GM12878 (cell line): ENCODE data around the gene COL2A1. TPM values are rescaled to one million over a fixed set of nuclear protein-coding genes. Genes with fewer than 3 reads are reported as not detected.

Experiments
- ATAC-seq: fragments of 200-7000 bp; cut with Tn5 transposase; 3 replicates; pipeline ENCODE4 v1.9.1; 2020; ENCODE audit warnings: mild to moderate bottlenecking, moderate library complexity
- BruUV-seq: library from RNA; stranded (reverse); fragments of 400-500 nt; replicated peaks from 2 replicates; lab custom pipeline; 2021; lab: Mats Ljungman, UMichigan
- CTCF ChIA-PET: fragments of 300-600 bp; sonication (Branson Sonifier 250); formaldehyde crosslinking; extraction: SDS; loops from one replicate; lab custom pipeline; 2021; ENCODE audit warnings: inconsistent platforms; lab: Yijun Ruan, JAX
- POLR2A ChIA-PET: fragments of 350-600 bp; formaldehyde crosslinking; extraction: SDS; loops from one replicate; lab custom pipeline; 2021; ENCODE audit warnings: inconsistent platforms; lab: Charles Lee
- RAD21 ChIA-PET: fragments of 300-600 bp; sonication (Branson Sonifier 250); formaldehyde crosslinking; loops from one replicate; lab custom pipeline; 2023; ENCODE audit warnings: antibody characterized with exemption; ENCODE audit not compliant: unreplicated experiment; lab: Charles Lee
- SMC1A ChIA-PET: fragments of 300-600 bp; sonication (Branson Sonifier 250); formaldehyde crosslinking; loops from one replicate; lab custom pipeline; 2023; ENCODE audit not compliant: unreplicated experiment, uncharacterized antibody; lab: Charles Lee
- DNase-seq: peaks from one replicate; pipeline ENCODE4 v3.0.0-alpha.2; 2011; ENCODE audit warnings: low read depth, low spot score
- FAIRE-seq: peaks from 3 replicates; lab custom pipeline; 2011; peaks lifted over from hg19 to GRCh38; lab: Jason Lieb, UNC
- H2AFZ ChIP-seq: 2 replicates; pipeline ENCODE4 v1.6.0; 2011; ENCODE audit warnings: low read depth, low read length, control low read depth; ENCODE audit not compliant: control insufficient read depth
- H3K27ac ChIP-seq: 2 replicates; pipeline ENCODE4 v1.5.1; 2011; ENCODE audit warnings: control low read depth; ENCODE audit not compliant: control insufficient read depth, insufficient read depth
- H3K27me3 ChIP-seq, 2 experiments: replicated peaks in 1 of 2; 2 replicates each; pipeline versions ENCODE4 v1.6.0 to v1.6.1; 2011; ENCODE audit warnings: low read length in 1 of 2; ENCODE audit not compliant: control insufficient read depth in 2 of 2, insufficient read depth in 2 of 2
- H3K36me3 ChIP-seq, 2 experiments: 2 replicates each; pipeline ENCODE4 v1.5.1; 2011; ENCODE audit warnings: low read length in 1 of 2; ENCODE audit not compliant: control insufficient read depth in 2 of 2, insufficient read depth in 2 of 2
- H3K4me1 ChIP-seq: 2 replicates; pipeline ENCODE4 v1.6.1; 2011; ENCODE audit warnings: mild to moderate bottlenecking, low read length, moderate library complexity, mixed read lengths; ENCODE audit not compliant: control insufficient read depth, insufficient read depth
- H3K4me2 ChIP-seq: 2 replicates; pipeline ENCODE4 v1.6.0; 2011; ENCODE audit warnings: control low read depth; ENCODE audit not compliant: control insufficient read depth, insufficient read depth
- H3K4me3 ChIP-seq: fragments of 200-600 bp; sonication (generic); 2 replicates; pipeline ENCODE4 v1.5.1; 2016
- H3K79me2 ChIP-seq: 2 replicates; pipeline ENCODE4 v1.6.0; 2011; ENCODE audit warnings: low read length; ENCODE audit not compliant: control insufficient read depth, insufficient read depth
- H3K9ac ChIP-seq: 2 replicates; pipeline ENCODE4 v1.8.0; 2011; ENCODE audit warnings: low read length, control low read depth, mixed read lengths; ENCODE audit not compliant: control insufficient read depth, insufficient read depth
- H3K9me3 ChIP-seq: replicated peaks from 3 replicates; pipeline ENCODE4 v1.5.1; 2011; ENCODE audit warnings: mild to moderate bottlenecking, low read length; ENCODE audit not compliant: control insufficient read depth, insufficient read depth
- H4K20me1 ChIP-seq: 2 replicates; pipeline ENCODE4 v1.6.0; 2011; ENCODE audit not compliant: control insufficient read depth, insufficient read depth
- ATF2 ChIP-seq: IDR thresholded peaks from 2 replicates; pipeline ENCODE4 v1.6.1; 2012; ENCODE audit warnings: low read length, inconsistent platforms
- CEBPB ChIP-seq, 2 experiments: fragments of 150-350 bp in 1 of 2; IDR thresholded peaks; 2 replicates each; pipeline ENCODE4 v1.6.1; 2012 to 2014; ENCODE audit warnings: low read depth in 2 of 2, low read length in 2 of 2, borderline replicate concordance in 1 of 2, inconsistent platforms in 1 of 2
- GATAD2B ChIP-seq: fragments of 450-650 bp; conservative IDR thresholded peaks from 2 replicates; pipeline ENCODE4 v1.6.1; 2017; ENCODE audit warnings: low read depth, mild to moderate bottlenecking, moderate library complexity
- MEF2B ChIP-seq: fragments of 450-650 bp; IDR thresholded peaks from 2 replicates; pipeline ENCODE4 v1.6.1; 2018; ENCODE audit warnings: mild to moderate bottlenecking, moderate library complexity; ENCODE audit not compliant: partially characterized antibody, poor library complexity, severe bottlenecking
- MTA3 ChIP-seq: IDR thresholded peaks from 2 replicates; pipeline ENCODE4 v1.6.1; 2012; ENCODE audit warnings: low read length, inconsistent platforms, borderline replicate concordance
- MXI1 ChIP-seq: fragments of 150-350 bp; IDR thresholded peaks from 2 replicates; pipeline ENCODE4 v1.6.1; 2011; ENCODE audit warnings: low read depth, mild to moderate bottlenecking, inconsistent platforms, low read length, improper control_type of control experiment
- MYC ChIP-seq: IDR thresholded peaks from 2 replicates; pipeline ENCODE4 v1.6.1; 2011; ENCODE audit warnings: mild to moderate bottlenecking, low read length, moderate library complexity, inconsistent platforms; ENCODE audit not compliant: insufficient read depth, insufficient replicate concordance, insufficient read length, severe bottlenecking
- NR2C2 ChIP-seq: IDR thresholded peaks from 2 replicates; pipeline ENCODE4 v1.6.1; 2011; ENCODE audit warnings: borderline replicate concordance, low read depth; ENCODE audit not compliant: control insufficient read depth, insufficient read length
- PML ChIP-seq: IDR thresholded peaks from 2 replicates; pipeline ENCODE4 v1.6.1; 2012; ENCODE audit warnings: low read length, inconsistent platforms
- RAD51 ChIP-seq: fragments of 450-650 bp; IDR thresholded peaks from 2 replicates; pipeline ENCODE4 v1.6.1; 2016; ENCODE audit warnings: moderate library complexity, mild to moderate bottlenecking, inconsistent platforms
- RELB ChIP-seq: fragments of 450-650 bp; IDR thresholded peaks from 2 replicates; pipeline ENCODE4 v1.6.1; 2017; ENCODE audit warnings: low read depth, mild to moderate bottlenecking, moderate library complexity
- SMC3 ChIP-seq: IDR thresholded peaks from 2 replicates; pipeline ENCODE4 v1.6.1; 2011; ENCODE audit warnings: low read length, improper control_type of control experiment, borderline replicate concordance
- SUZ12 ChIP-seq: fragments of 200-600 bp; sonication (generic); IDR thresholded peaks from one replicate; pipeline ENCODE4 v1.6.1; 2018; ENCODE audit warnings: antibody characterized with exemption, mild to moderate bottlenecking; ENCODE audit not compliant: unreplicated experiment
- ZBED1 ChIP-seq: IDR thresholded peaks from 2 replicates; pipeline ENCODE4 v1.6.1; 2016; ENCODE audit warnings: borderline replicate concordance
- ZNF24 ChIP-seq: fragments of 450-650 bp; IDR thresholded peaks from 2 replicates; pipeline ENCODE4 v1.6.1; 2017; ENCODE audit warnings: antibody characterized with exemption, mild to moderate bottlenecking
- WGBS: methylation state at CpG from one replicate; pipeline ENCODE4 v1.1.6; 2016; ENCODE audit warnings: low lambda C conversion rate; ENCODE audit not compliant: insufficient replicate concordance, insufficient coverage; ENCODE audit errors: missing lambda C conversion rate; 5-methylcytosine and 5-hydroxymethylcytosine counted together
- in situ Hi-C: fragments of 300-500 bp; cut with MboI; formaldehyde crosslinking; loops from 9 replicates; pipeline ENCODE4 v1.14.3; 2018; ENCODE audit warnings: mixed read lengths
- intact Hi-C: fragments of 100-400 bp; cut with micrococcal nuclease; formaldehyde crosslinking; loops from one replicate; pipeline ENCODE4 v1.14.2; 2022; ENCODE audit not compliant: unreplicated experiment
- polyA plus RNA-seq, 11 experiments: library from polyadenylated mRNA; depleted of rRNA in 4 of 11; unstranded in 6 of 11; stranded (reverse) in 5 of 11; fragments of >200 nt; fragmentation: Nextera tagmentation in 4 of 11; fragmentation: Illumina TruSeq in 1 of 11; extraction: Ambion mirVana in 4 of 11; extraction: Trizol in 1 of 11; gene quantifications; 1 replicate in 1 of 11; 2 replicates in 10 of 11; pipeline versions ENCODE4 v1.2.1 to v1.2.3, GENCODE V29; 2011 to 2016; ENCODE audit warnings: inconsistent platforms in 2 of 11, missing spikeins in 2 of 11, low read depth in 1 of 11
- total RNA-seq, 4 experiments: library from RNA; depleted of rRNA in 3 of 4; stranded (reverse); fragments of >200 nt in 3 of 4; fragmentation: Illumina TruSeq in 1 of 4; extraction: Trizol in 1 of 4; gene quantifications; 2 replicates each; pipeline versions ENCODE4 v1.2.1 to v1.2.3, GENCODE V29; 2013 to 2021
- TF ChIP-seq, protein P1 (sequence below): IDR thresholded peaks from 2 replicates; pipeline ENCODE4 v1.6.1; 2011; ENCODE audit warnings: borderline replicate concordance, low read depth, mild to moderate bottlenecking, moderate library complexity, mixed read lengths, low read length; ENCODE audit not compliant: insufficient read depth; ENCODE audit errors: extremely low read length

The COL2A1 gene
- total and polyA plus RNA-seq, 10 of the 15 experiments (the other 5 are each of a cell fraction or from before 2014, with no cell fraction given): 0.06 to 0.67 (median 0.19) TPM; not detected in 1

- Histone ChIP-seq H3K9me3 (no peaks in the 10 kb centered on the region), H2AFZ (no peak overlapping the region), H3K4me2 (no peak overlapping the region), H3K4me3 (no peak overlapping the region), H3K27me3 (no peaks in the 10 kb centered on the region; a peak in 2 of 4 replicates), H3K27ac (no peak overlapping the region), H4K20me1 (no peaks in the 10 kb centered on the region; the same call in 1 of the 2 replicates), H3K4me1 (no peaks in the 10 kb centered on the region), H3K36me3 (no peaks in the 10 kb centered on the region), H3K79me2 (no peaks in the 10 kb centered on the region)
- ChIA-PET POLR2A (no interaction called here), SMC1A (interaction anchor here (1.1 kb wide), 1 partner anchor 9 kb away, joined by 4 read pairs; no protein-coding TSS in a partner anchor), RAD21 (no interaction called here), CTCF (interaction anchor here (1.2 kb wide), 1 partner anchor 11 kb away, joined by 4 read pairs; no protein-coding TSS in a partner anchor)
- no peak for FAIRE-seq
- intact Hi-C loops (no loop called here), in situ Hi-C loops (no loop called here)
- no TSS peak for BruUV-seq
- TF ChIP-seq MYC: no peak
- no peak for TF ChIP-seq ZNF24
- no peak for TF ChIP-seq SMC3
- TF ChIP-seq RAD51: no peak
- TF ChIP-seq MTA3: no peak
- no peak for TF ChIP-seq RELB
- TF ChIP-seq NR2C2: no peak
- TF ChIP-seq, protein P1, sequence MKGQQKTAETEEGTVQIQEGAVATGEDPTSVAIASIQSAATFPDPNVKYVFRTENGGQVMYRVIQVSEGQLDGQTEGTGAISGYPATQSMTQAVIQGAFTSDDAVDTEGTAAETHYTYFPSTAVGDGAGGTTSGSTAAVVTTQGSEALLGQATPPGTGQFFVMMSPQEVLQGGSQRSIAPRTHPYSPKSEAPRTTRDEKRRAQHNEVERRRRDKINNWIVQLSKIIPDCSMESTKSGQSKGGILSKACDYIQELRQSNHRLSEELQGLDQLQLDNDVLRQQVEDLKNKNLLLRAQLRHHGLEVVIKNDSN: no peak
- no peak for TF ChIP-seq CEBPB (IDR thresholded peaks at IDR 0.05; ENCODE audit: borderline replicate concordance in 1 of 2, low read depth in 2 of 2, low read length in 2 of 2)
- no peak for TF ChIP-seq SUZ12
- TF ChIP-seq MEF2B: no peak
- TF ChIP-seq ATF2: no peak
- no peak for TF ChIP-seq PML
- TF ChIP-seq MXI1: no peak
- no peak for TF ChIP-seq ZBED1
- no peak for TF ChIP-seq GATAD2B
- TF ChIP-seq, all 136 proteins: peak for 0
- no peak overlapping the region for H3K9ac ChIP-seq
- ATAC-seq (no peak), DNase-seq (no peak)
- WGBS: 45% methylated on average over 11 of the region's 11 CpGs
These were observed 28.5 kb downstream of the COL2A1 start for GRCh38 chr12:47975816-47976215.
